Thoracic aorta (tissue), 2 donors: Measurements from ENCODE around the gene HOXB6. TPM values are rescaled to one million over a fixed set of nuclear protein-coding genes. Genes with fewer than 3 reads are reported as not detected.
A peak's percentile ranks its signal among the peaks of the same experiment; 100 is the strongest.

Source experiments
- ATAC-seq: fragments of 150-250 bp; one replicate; pipeline ENCODE4 v1.8.0; 2017; ENCODE audit warnings: low read depth; ENCODE audit not compliant: insufficient number of reproducible peaks, low FRiP score
- DNase-seq: peaks from one replicate; pipeline ENCODE4 v3.0.0-alpha.2; 2020; ENCODE audit warnings: low spot score
- H3K27ac ChIP-seq, 2 donors: fragments of 200-600 bp; sonication (generic); 1 replicate in 1 of 2; 2 replicates in 1 of 2; pipeline ENCODE4 v1.5.1; 2016; ENCODE audit warnings: mild to moderate bottlenecking in 2 of 2, moderate library complexity in 2 of 2
- H3K27me3 ChIP-seq: fragments of 200-600 bp; sonication (generic); replicated peaks from 2 replicates; pipeline ENCODE4 v1.6.0; 2016; ENCODE audit warnings: mild to moderate bottlenecking; ENCODE audit not compliant: insufficient read depth
- H3K36me3 ChIP-seq: fragments of 200-600 bp; sonication (generic); one replicate; pipeline ENCODE4 v1.5.1; 2016
- H3K4me1 ChIP-seq, 2 donors: fragments of 200-600 bp; sonication (generic); 1 replicate in 1 of 2; 2 replicates in 1 of 2; pipeline versions ENCODE4 v1.5.1 to v1.6.0; 2016; ENCODE audit warnings: low read depth in 2 of 2, mild to moderate bottlenecking in 1 of 2; ENCODE audit not compliant: control insufficient read depth in 1 of 2
- H3K4me3 ChIP-seq: fragments of 200-600 bp; sonication (generic); 2 replicates; pipeline ENCODE4 v1.5.1; 2016; ENCODE audit warnings: mild to moderate bottlenecking
- H3K9me3 ChIP-seq: fragments of 200-600 bp; sonication (generic); 2 replicates; pipeline ENCODE4 v1.5.1; 2016
- CTCF ChIP-seq: fragments of 200-600 bp; sonication (generic); IDR thresholded peaks from one replicate; pipeline ENCODE4 v1.5.1; 2019; ENCODE audit warnings: antibody characterized with exemption
- total RNA-seq, 2 donors: library from RNA; depleted of rRNA; stranded (reverse); fragments of >200 nt; gene quantifications; one replicate each; pipeline versions ENCODE4 v1.1.0 to v1.2.3, GENCODE V29; 2016

HOXB6 gene
- total RNA-seq, 2 donors from 2014 or later, result 4.2 to 9.9 TPM

GRCh38 chr17:48579760-48580554 is 24.8 kb downstream of the HOXB6 start:
- ATAC-seq (no peak), DNase-seq (no peak)
- Histone ChIP-seq H3K27me3 (no peaks in the 10 kb centered on the region), H3K4me1 (peaks cover 16 to 53% of the 10 kb centered on the region in 2 donors), H3K36me3 (no peaks in the 10 kb centered on the region), H3K9me3 (no peaks in the 10 kb centered on the region), H3K27ac (peak overlapping the region; percentile 84 to 97), H3K4me3 (peak overlapping the region; percentile 72)
- no peak for TF ChIP-seq CTCF

- Histone ChIP-seq H3K27me3 (no peaks in the 10 kb centered on the region), H3K4me1 (peaks cover 17 to 56% of the 10 kb centered on the region in 2 donors), H3K27ac (peak overlapping the region; percentile 84 to 97), H3K36me3 (no peaks in the 10 kb centered on the region), H3K9me3 (no peaks in the 10 kb centered on the region), H3K4me3 (peak overlapping the region; percentile 72)
- no peak for ATAC-seq
- TF ChIP-seq CTCF, result no peak
- no peak for DNase-seq
Observed at GRCh38 chr17:48579471-48579759, 25.4 kb downstream of the HOXB6 start.

GRCh38 chr17:48578616-48579470 is 25.9 kb downstream of the HOXB6 start:
- DNase-seq (no peak), ATAC-seq (no peak)
- H3K27me3 ChIP-seq, result no peaks in the 10 kb centered on the region
- no peak for TF ChIP-seq CTCF
- H3K27ac ChIP-seq, result peak overlapping the region; percentile 84 to 97
- no peaks in the 10 kb centered on the region for H3K9me3 ChIP-seq
- H3K4me1 ChIP-seq, result peaks cover 17 to 56% of the 10 kb centered on the region in 2 donors
- H3K36me3 ChIP-seq, result no peaks in the 10 kb centered on the region
- H3K4me3 ChIP-seq, result peak overlapping the region; percentile 72

- peak within 1 kb of the TSS; percentile 72 for H3K4me3 ChIP-seq
- peaks cover 20 to 57% of the 10 kb centered on the region in 2 donors for H3K4me1 ChIP-seq
- no peaks in the 10 kb centered on the region for H3K36me3 ChIP-seq
- ATAC-seq (no peak), DNase-seq (peak; percentile 64)
- no peaks in the 10 kb centered on the region for H3K27me3 ChIP-seq
- no peak for TF ChIP-seq CTCF
- peak within 1 kb of the TSS; percentile 89 to 97 for H3K27ac ChIP-seq
- H3K9me3 ChIP-seq, result no peaks in the 10 kb centered on the region
Observed at GRCh38 chr17:48577946-48578615, 26.7 kb downstream of the HOXB6 start, which contains the start of gene HOXB4. HOXB4 (minus strand) TSS chr17:48578350; CDS start chr17:48578319, 31 bp downstream.
